Colonic mucosa (tissue), 4 donors: Measurements from ENCODE around the gene NELL2. TPM values are rescaled to one million over a fixed set of nuclear protein-coding genes. Genes with fewer than 3 reads are reported as not detected.

Experiments used
- DNase-seq: peaks from one replicate; pipeline ENCODE4 v3.0.0-alpha.2; 2020
- H3K27ac ChIP-seq: fragments of 200-600 bp; one replicate; pipeline ENCODE4 v1.8.0; 2021
- H3K27me3 ChIP-seq: fragments of 200-600 bp; one replicate; pipeline ENCODE4 v1.8.0; 2021
- H3K36me3 ChIP-seq: fragments of 200-600 bp; one replicate; pipeline ENCODE4 v1.8.0; 2021
- H3K4me1 ChIP-seq: fragments of 200-600 bp; one replicate; pipeline ENCODE4 v1.8.0; 2021; ENCODE audit warnings: mild to moderate bottlenecking
- H3K4me3 ChIP-seq: fragments of 200-600 bp; one replicate; pipeline ENCODE4 v1.8.0; 2021
- H3K9ac ChIP-seq, 2 donors: one replicate each; pipeline ENCODE4 v1.7.0; 2013; ENCODE audit warnings: control low read depth in 2 of 2, low read depth in 2 of 2, low read length in 2 of 2
- H3K9me3 ChIP-seq: fragments of 200-600 bp; one replicate; pipeline ENCODE4 v1.8.0; 2021
- CTCF ChIP-seq: fragments of 200-600 bp; IDR thresholded peaks from one replicate; pipeline ENCODE4 v1.8.0; 2022; ENCODE audit warnings: antibody characterized with exemption, mild to moderate bottlenecking
- intact Hi-C: fragments of 100-400 bp; cut with DNase I; formaldehyde crosslinking; loops from one replicate; pipeline ENCODE4 v1.14.1; 2022
- total RNA-seq, 2 donors: library from RNA; stranded (reverse); fragmentation: NEBNext Ultra II Directional in 1 of 2; extraction: Animal tissue kit (Norgen Biotek cat#: 25700) in 1 of 2; gene quantifications; one replicate each; pipeline ENCODE4 v1.2.1, GENCODE V29; 2021
- donor health status: healthy.
- donor health status: DM: no; HTN: no; CAD: no.
- donor health status: DM: no; HTN: no; CAD: no.

Gene NELL2
- total RNA-seq, 2 donors from 2014 or later: 2.1 to 3.0 TPM

- no peaks in the 10 kb centered on the region for H3K27me3 ChIP-seq
- H3K4me1 ChIP-seq: no peaks in the 10 kb centered on the region
- H3K27ac ChIP-seq: no peak overlapping the region
- TF ChIP-seq CTCF: no peak
- no peak for DNase-seq
- H3K9me3 ChIP-seq: no peaks in the 10 kb centered on the region
- no peak overlapping the region for H3K9ac ChIP-seq
- intact Hi-C loops: loop anchor here (5.0 to 10.0 kb wide), 2 partner anchors 148 to 764 kb away; no protein-coding TSS in a partner anchor
- H3K4me3 ChIP-seq: no peak overlapping the region
- H3K36me3 ChIP-seq: no peaks in the 10 kb centered on the region
Observed at GRCh38 chr12:44778863-44779262, 97.3 kb downstream of the NELL2 start.

GRCh38 chr12:44777044-44777443, 99.1 kb downstream of the NELL2 start:
- Histone ChIP-seq H3K4me3 (no peak overlapping the region), H3K36me3 (no peaks in the 10 kb centered on the region), H3K4me1 (no peaks in the 10 kb centered on the region), H3K9me3 (no peaks in the 10 kb centered on the region), H3K9ac (no peak overlapping the region), H3K27me3 (no peaks in the 10 kb centered on the region), H3K27ac (no peak overlapping the region)
- TF ChIP-seq CTCF: no peak
- intact Hi-C loops: loop anchor here (5.0 to 10.0 kb wide), 2 partner anchors 150 to 762 kb away; no protein-coding TSS in a partner anchor
- DNase-seq: no peak

DNA sequence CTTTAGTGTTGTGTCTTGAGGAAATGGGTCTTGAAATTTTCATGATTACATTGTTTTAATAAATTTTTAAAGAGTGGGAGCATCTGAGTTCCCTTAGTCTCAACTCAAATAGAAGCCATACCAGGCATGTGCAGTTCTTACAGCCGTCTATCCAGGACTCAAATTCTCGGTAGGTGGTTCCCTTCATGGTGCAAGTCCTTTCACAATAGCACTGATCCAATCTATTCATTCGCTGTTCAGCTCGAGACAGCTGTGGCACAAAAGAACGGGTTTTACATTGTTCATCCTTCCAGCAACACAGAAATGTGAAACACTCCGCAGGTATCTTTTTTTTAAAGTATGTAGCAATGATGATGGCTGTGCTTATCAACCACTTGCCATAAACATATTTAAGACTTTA, 100.2 kb downstream of the NELL2 start:
- DNase-seq: no peak
- Histone ChIP-seq H3K4me3 (no peak overlapping the region), H3K9me3 (no peaks in the 10 kb centered on the region), H3K36me3 (no peaks in the 10 kb centered on the region), H3K9ac (no peak overlapping the region), H3K27ac (no peak overlapping the region), H3K27me3 (no peaks in the 10 kb centered on the region), H3K4me1 (no peaks in the 10 kb centered on the region)
- intact Hi-C loops: loop anchor here (5.0 to 10.0 kb wide), 2 partner anchors 151 to 761 kb away; no protein-coding TSS in a partner anchor
- no peak for TF ChIP-seq CTCF

- TF ChIP-seq CTCF: peak; percentile 72
- H3K36me3 ChIP-seq: no peaks in the 10 kb centered on the region
- no peaks in the 10 kb centered on the region for H3K4me1 ChIP-seq
- intact Hi-C loops: loop anchor here (5.0 to 10.0 kb wide), 2 partner anchors 152 to 760 kb away; no protein-coding TSS in a partner anchor
- H3K27me3 ChIP-seq: no peaks in the 10 kb centered on the region
- no peak overlapping the region for H3K27ac ChIP-seq
- no peaks in the 10 kb centered on the region for H3K9me3 ChIP-seq
- DNase-seq: peak; percentile 41
- H3K4me3 ChIP-seq: no peak overlapping the region
- H3K9ac ChIP-seq: no peak overlapping the region
Observed at GRCh38 chr12:44774815-44775411, 101.2 kb downstream of the NELL2 start.

GRCh38 chr12:44771485-44772021, 104.6 kb downstream of the NELL2 start:
- H3K9ac ChIP-seq: no peak overlapping the region
- intact Hi-C loops: loop anchor here (10.0 kb wide), 1 partner anchor 757 kb away; no protein-coding TSS in a partner anchor
- no peaks in the 10 kb centered on the region for H3K4me1 ChIP-seq
- no peak for TF ChIP-seq CTCF
- H3K27me3 ChIP-seq: no peaks in the 10 kb centered on the region
- H3K36me3 ChIP-seq: no peaks in the 10 kb centered on the region
- H3K4me3 ChIP-seq: no peak overlapping the region
- no peaks in the 10 kb centered on the region for H3K9me3 ChIP-seq
- H3K27ac ChIP-seq: no peak overlapping the region
- no peak for DNase-seq
